Panc1 (cell line): ENCODE measurements around the gene ENGASE.

Source experiments
- CTCF ChIP-seq: fragments of 450-650 bp; IDR thresholded peaks from 2 replicates; pipeline ENCODE4 v1.5.1; 2017; ENCODE audit warnings: mild to moderate bottlenecking
- TCF7L2 ChIP-seq: IDR thresholded peaks from 2 replicates; pipeline ENCODE4 v1.6.1; 2011; ENCODE audit warnings: mild to moderate bottlenecking, low read depth, low read length, inconsistent platforms
- TF ChIP-seq, protein P1 (sequence below), 2 experiments: IDR thresholded peaks; 2 replicates each; pipeline ENCODE4 v1.6.1; 2011 to 2012; ENCODE audit warnings: low read depth in 2 of 2, control low read depth in 1 of 2, low read length in 1 of 2, mild to moderate bottlenecking in 1 of 2, moderate library complexity in 1 of 2; ENCODE audit not compliant: insufficient read depth in 1 of 2

- TF ChIP-seq CTCF (no peak), TCF7L2 (no peak)
- TF ChIP-seq, protein P1, sequence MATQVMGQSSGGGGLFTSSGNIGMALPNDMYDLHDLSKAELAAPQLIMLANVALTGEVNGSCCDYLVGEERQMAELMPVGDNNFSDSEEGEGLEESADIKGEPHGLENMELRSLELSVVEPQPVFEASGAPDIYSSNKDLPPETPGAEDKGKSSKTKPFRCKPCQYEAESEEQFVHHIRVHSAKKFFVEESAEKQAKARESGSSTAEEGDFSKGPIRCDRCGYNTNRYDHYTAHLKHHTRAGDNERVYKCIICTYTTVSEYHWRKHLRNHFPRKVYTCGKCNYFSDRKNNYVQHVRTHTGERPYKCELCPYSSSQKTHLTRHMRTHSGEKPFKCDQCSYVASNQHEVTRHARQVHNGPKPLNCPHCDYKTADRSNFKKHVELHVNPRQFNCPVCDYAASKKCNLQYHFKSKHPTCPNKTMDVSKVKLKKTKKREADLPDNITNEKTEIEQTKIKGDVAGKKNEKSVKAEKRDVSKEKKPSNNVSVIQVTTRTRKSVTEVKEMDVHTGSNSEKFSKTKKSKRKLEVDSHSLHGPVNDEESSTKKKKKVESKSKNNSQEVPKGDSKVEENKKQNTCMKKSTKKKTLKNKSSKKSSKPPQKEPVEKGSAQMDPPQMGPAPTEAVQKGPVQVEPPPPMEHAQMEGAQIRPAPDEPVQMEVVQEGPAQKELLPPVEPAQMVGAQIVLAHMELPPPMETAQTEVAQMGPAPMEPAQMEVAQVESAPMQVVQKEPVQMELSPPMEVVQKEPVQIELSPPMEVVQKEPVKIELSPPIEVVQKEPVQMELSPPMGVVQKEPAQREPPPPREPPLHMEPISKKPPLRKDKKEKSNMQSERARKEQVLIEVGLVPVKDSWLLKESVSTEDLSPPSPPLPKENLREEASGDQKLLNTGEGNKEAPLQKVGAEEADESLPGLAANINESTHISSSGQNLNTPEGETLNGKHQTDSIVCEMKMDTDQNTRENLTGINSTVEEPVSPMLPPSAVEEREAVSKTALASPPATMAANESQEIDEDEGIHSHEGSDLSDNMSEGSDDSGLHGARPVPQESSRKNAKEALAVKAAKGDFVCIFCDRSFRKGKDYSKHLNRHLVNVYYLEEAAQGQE (IDR thresholded peaks at IDR 0.05; ENCODE audit: insufficient read depth in 1 of 2, low read depth in 2 of 2, low read length in 1 of 2): no peak
Measured at GRCh38 chr17:79114458-79115301, 40.1 kb downstream of the ENGASE start.
